Measurements from ENCODE around the gene CCDC3. TPM values are rescaled to one million over a fixed set of nuclear protein-coding genes. Genes with fewer than 3 reads are reported as not detected.

CCDC3 gene
- total and polyA plus RNA-seq, 2 of the 4 experiments (the other 2 are of a cell fraction) = 0.29 to 0.36 TPM

DNA sequence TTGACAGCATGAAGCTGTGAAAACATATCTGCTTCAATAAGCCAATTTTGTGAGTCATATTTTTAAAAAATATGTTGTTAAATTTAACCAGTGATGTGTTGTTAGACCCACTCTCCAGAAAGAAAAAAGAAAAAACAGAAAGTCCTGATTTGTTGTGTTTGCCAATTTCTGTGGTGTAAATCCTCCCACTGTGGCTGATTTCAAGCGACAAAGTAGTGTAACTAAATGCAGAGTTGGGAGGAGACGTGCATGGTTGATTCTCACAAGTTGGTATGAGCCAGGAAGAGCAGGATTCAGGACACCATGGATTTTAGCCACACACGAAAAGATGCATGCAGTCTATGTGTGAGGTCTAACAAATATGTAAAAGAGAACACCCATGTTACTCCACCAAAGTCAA lies 139.1 kb downstream of the CCDC3 start:
- ATAC-seq (ENCODE audit: low read depth) = no peak
- H2BK5ac ChIP-seq (ENCODE audit: low read depth, low read length, poor library complexity, severe bottlenecking) = no peak overlapping the region
- H3K4me3 ChIP-seq (ENCODE audit: insufficient read depth, low read depth, low read length) = no peak overlapping the region
- no peak overlapping the region for H3K56ac ChIP-seq (ENCODE audit: extremely low read depth, insufficient read depth, low read length)
- POLR2A ChIA-PET (ENCODE audit: unreplicated experiment) = no interaction called here
- H4K91ac ChIP-seq (ENCODE audit: insufficient read depth, low read depth, low read length) = no peak overlapping the region
- no peaks in the 10 kb centered on the region for H3K36me3 ChIP-seq (ENCODE audit: control insufficient read depth, insufficient read depth, low read length)
- H3K18ac ChIP-seq (ENCODE audit: low read depth, low read length) = no peak overlapping the region
- WGBS, 2 experiments (ENCODE audit: extremely low coverage in 2 of 2, insufficient read length in 1 of 2) = no CpG with 5 or more reads among the region's 3 CpGs
- no peak overlapping the region for H3K14ac ChIP-seq (replicated peaks; ENCODE audit: low read depth, low read length)
- H2BK120ac ChIP-seq (ENCODE audit: low read depth, low read length) = no peak overlapping the region
- H3K9me3 ChIP-seq (ENCODE audit: control insufficient read depth, insufficient read depth, low read length) = no peaks in the 10 kb centered on the region
- no peaks in the 10 kb centered on the region for H3K79me1 ChIP-seq (ENCODE audit: low read depth in 1 of 2, low read length in 2 of 2)
- H2BK20ac ChIP-seq (ENCODE audit: low read depth, low read length) = no peak overlapping the region
- CTCF ChIA-PET = no interaction called here
- no peak overlapping the region for H3K23ac ChIP-seq (ENCODE audit: low read depth, low read length)
- no TSS peak for BruUV-seq (replicated peaks)
- H2AK5ac ChIP-seq (ENCODE audit: low read depth, low read length) = no peak overlapping the region
- DNase-seq = no peak
- in situ Hi-C loops (cut with MboI; ENCODE audit: low sequenced_read_pairs) (no loop called here), dilution Hi-C loops (cut with HindIII; ENCODE audit: low sequenced_read_pairs, unreplicated experiment) (no loop called here), intact Hi-C loops (cut with micrococcal nuclease) (no loop called here)
- no peaks in the 10 kb centered on the region for H4K20me1 ChIP-seq (ENCODE audit: insufficient read depth, low read length)
- H3K27ac ChIP-seq (ENCODE audit: insufficient read depth, low read length) = no peak overlapping the region
- no peak overlapping the region for H2AK9ac ChIP-seq (replicated peaks; ENCODE audit: low read depth, low read length, poor library complexity)
- no peaks in the 10 kb centered on the region for H3K9me1 ChIP-seq (ENCODE audit: insufficient read depth, low read length)
- no peak overlapping the region for H3K4me2 ChIP-seq (ENCODE audit: low read depth, low read length)
- peaks cover 9% of the 10 kb centered on the region; the same call in 1 of the 2 replicates for H3K27me3 ChIP-seq (ENCODE audit: control insufficient read depth, insufficient read depth, low read length)
- H3K4ac ChIP-seq (ENCODE audit: low read depth, low read length) = no peak overlapping the region
- H4K5ac ChIP-seq (ENCODE audit: low read depth, low read length) = no peak overlapping the region
- no peaks in the 10 kb centered on the region for H3K4me1 ChIP-seq (ENCODE audit: control insufficient read depth, insufficient read depth, low read length)
- H2BK15ac ChIP-seq (ENCODE audit: low read depth, low read length) = no peak overlapping the region
- H2AFZ ChIP-seq (replicated peaks; ENCODE audit: low read length, poor library complexity) = no peak overlapping the region
- no peak overlapping the region for H4K8ac ChIP-seq (ENCODE audit: low read depth in 2 of 2, low read length in 2 of 2)
- TF ChIP-seq, protein P1, sequence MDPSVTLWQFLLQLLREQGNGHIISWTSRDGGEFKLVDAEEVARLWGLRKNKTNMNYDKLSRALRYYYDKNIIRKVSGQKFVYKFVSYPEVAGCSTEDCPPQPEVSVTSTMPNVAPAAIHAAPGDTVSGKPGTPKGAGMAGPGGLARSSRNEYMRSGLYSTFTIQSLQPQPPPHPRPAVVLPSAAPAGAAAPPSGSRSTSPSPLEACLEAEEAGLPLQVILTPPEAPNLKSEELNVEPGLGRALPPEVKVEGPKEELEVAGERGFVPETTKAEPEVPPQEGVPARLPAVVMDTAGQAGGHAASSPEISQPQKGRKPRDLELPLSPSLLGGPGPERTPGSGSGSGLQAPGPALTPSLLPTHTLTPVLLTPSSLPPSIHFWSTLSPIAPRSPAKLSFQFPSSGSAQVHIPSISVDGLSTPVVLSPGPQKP (IDR thresholded peaks at IDR 0.05; ENCODE audit: borderline replicate concordance, low read depth, low read length) = no peak
- H3K9ac ChIP-seq (ENCODE audit: low read depth, low read length) = no peak overlapping the region
